GM12878 (cell line): Measurements from ENCODE around the gene INHBA.

Source experiments
- CBX5 ChIP-seq: sonication (generic); IDR thresholded peaks from 2 replicates; pipeline ENCODE4 v1.6.1; 2016; ENCODE audit warnings: low read depth, moderate library complexity, mild to moderate bottlenecking, inconsistent platforms
- YY1 ChIP-seq: IDR thresholded peaks from 2 replicates; pipeline ENCODE4 v1.6.1; 2011; ENCODE audit warnings: low read depth, mild to moderate bottlenecking, low read length
- ZNF384 ChIP-seq: IDR thresholded peaks from 2 replicates; pipeline ENCODE4 v1.6.1; 2012; ENCODE audit warnings: low read depth, mild to moderate bottlenecking, low read length, improper control_type of control experiment, borderline replicate concordance
- TF ChIP-seq, protein P1 (sequence below), 3 experiments: IDR thresholded peaks in 2 of 3; conservative IDR thresholded peaks in 1 of 3; 2 replicates each; pipeline ENCODE4 v1.5.1; 2011; ENCODE audit warnings: low read depth in 3 of 3, low read length in 3 of 3, mild to moderate bottlenecking in 3 of 3, control low read depth in 2 of 3, moderate library complexity in 2 of 3, inconsistent platforms in 1 of 3, mixed read lengths in 1 of 3; ENCODE audit not compliant: control insufficient read depth in 2 of 3, insufficient read depth in 1 of 3; ENCODE audit errors: extremely low read depth in 1 of 3

DNA sequence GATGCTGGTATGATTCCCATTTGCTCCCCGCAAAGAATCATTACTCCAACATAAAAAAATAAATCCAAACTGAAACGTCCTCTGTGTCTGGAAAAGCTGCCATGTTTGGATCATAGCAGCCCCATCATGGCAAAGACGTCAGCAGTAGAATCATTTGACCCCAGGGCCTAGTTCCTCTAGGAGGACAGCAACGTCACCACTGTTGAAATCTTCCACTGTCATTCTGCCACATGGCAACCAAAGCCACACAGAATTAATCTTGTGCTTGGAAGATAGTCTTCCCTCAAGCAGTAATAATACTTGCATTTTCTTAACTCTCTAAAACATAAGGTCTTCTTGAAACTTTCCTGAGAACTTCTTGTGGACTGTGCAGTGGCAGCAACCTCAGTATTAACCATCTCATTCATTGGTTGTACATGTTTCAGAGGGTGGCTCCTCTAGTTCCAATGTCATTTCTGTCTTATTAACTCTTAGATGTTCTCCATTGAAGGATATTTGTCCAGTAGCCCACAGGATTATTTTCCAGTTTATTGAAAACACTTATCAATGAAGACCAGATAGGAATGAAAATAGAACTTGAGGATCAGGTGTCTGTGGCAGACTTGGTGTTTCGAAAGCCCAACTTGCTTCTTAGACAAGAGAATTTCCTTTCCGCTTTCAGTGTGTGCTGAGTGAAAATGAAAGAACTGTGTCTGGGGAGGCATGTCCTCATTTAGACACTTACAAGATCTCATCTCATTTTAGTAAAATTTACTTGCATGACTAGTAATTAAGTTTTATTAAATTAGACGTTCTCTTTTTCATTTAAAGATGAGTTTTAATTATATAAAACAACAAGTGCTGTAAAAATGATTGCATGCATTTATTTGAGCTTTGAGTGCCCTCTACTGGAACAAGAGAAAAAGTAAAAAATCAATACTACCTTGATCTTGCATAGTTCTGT, 28.9 kb upstream of the INHBA start:
- TF ChIP-seq, protein P1, sequence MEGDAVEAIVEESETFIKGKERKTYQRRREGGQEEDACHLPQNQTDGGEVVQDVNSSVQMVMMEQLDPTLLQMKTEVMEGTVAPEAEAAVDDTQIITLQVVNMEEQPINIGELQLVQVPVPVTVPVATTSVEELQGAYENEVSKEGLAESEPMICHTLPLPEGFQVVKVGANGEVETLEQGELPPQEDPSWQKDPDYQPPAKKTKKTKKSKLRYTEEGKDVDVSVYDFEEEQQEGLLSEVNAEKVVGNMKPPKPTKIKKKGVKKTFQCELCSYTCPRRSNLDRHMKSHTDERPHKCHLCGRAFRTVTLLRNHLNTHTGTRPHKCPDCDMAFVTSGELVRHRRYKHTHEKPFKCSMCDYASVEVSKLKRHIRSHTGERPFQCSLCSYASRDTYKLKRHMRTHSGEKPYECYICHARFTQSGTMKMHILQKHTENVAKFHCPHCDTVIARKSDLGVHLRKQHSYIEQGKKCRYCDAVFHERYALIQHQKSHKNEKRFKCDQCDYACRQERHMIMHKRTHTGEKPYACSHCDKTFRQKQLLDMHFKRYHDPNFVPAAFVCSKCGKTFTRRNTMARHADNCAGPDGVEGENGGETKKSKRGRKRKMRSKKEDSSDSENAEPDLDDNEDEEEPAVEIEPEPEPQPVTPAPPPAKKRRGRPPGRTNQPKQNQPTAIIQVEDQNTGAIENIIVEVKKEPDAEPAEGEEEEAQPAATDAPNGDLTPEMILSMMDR (IDR thresholded peaks at IDR 0.05 in 2 of 3, conservative IDR thresholded peaks at IDR 0.05 in 1 of 3; ENCODE audit: control insufficient read depth in 2 of 3, extremely low read depth in 1 of 3, insufficient read depth in 1 of 3, low read depth in 3 of 3, low read length in 3 of 3) = peak in 1 of 3 experiments; percentile 10; a peak in 1 of 6 replicates
- TF ChIP-seq ZNF384 (no peak), YY1 (no peak), CBX5 (no peak)
